HG03097 (cell line): ENCODE results near the gene CUEDC1.

Experiments
- ATAC-seq: cut with Tn5 transposase; IDR thresholded peaks from one replicate; pipeline ENCODE4 v1.9.1; 2021; ENCODE audit not compliant: unreplicated experiment, low FRiP score

CUEDC1 gene

DNA sequence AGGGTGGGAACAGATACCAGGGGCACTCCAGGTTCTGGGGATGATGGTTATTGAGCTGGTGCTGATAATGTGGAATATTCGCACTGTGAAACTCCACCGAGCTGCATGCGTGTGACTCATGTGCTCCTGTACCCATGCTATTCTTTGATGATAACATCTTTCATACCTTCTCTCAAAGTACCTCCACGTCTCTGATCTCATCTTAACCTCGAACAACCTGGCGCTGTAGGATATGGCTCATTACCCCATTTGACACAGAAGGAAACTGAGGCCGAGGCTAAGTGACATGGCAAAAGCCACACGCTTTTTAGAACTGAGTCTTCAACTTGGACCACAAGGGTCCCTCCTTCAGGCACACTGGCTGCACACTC, 75.1 kb downstream of the CUEDC1 start:
- ATAC-seq: no peak

DNA sequence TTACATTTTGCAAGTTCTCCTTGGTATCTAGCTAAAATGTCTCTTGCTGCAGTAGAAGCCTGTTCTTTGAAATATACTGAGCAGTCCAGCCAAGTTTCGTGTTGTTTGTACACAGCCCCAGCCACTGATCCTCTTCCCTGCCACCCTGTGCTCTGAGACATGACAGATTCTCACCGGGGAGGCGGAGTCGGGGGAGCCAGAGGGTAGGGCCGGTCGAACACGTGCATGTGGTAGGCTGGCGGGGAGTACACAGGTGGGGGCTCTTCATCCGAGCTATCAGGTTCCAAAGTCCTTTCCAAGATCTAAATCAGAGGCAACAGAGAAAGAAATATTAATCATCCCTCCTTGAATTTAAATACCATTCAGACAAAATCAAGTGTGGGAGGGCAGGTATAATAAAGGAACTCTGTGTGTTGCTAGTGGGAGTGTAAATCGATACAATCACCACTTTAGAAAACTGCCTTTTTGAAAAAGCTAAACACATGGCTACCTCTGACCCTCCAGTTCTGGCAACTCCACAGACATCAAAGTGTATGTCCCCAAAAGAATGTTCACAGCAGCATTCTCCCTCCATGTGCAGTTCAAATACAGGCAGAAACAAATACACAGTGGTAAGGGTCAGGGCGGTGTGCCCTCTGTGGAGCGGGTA, 75.7 kb downstream of the CUEDC1 start:
- ATAC-seq: no peak

DNA sequence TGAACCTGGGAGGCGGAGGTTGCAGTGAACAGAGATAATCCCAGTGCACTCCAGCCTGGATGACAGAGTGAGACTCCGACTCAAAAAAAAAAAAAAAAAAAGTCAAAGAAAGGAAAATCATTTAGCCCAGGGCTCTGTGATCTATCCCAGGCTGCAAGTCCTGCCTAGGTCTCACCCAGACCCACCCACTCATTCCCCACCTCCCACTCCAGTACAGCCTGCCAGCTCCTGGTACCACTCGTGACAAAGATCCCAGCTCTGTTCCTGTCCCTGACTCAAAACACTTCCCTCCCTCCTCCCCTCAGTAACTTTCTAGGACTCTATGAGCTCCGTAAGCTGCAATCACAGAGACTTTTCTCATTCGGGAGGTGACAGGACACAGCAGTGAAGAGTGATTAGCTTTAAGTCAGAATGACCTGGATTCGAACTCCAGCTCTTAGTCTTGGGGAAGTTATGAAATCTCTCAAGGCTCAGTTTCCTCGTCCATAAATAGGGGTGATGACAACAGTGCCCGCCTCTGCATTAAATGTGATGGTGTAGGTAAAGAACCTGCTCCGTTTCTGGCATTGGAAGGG, 77.3 kb downstream of the CUEDC1 start:
- no peak for ATAC-seq

DNA sequence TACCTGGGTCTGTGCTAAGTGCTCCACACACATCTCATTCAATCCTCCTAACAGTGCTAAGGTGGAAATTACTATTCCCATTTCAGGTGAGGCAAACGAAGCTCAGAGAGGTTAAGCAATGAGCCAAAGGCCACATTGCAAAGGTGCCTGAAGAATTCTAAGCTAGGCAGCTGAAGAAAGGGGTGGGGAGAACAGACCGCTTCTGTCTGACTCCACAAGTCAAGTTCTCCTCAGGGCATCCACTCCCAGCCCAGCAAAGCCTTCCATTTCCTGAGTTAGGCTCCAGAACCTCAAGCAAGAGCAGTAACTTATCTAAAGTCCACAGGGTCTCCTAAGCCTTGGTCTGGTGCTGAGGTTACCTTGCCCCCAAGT, 78.4 kb downstream of the CUEDC1 start:
- no peak for ATAC-seq

DNA sequence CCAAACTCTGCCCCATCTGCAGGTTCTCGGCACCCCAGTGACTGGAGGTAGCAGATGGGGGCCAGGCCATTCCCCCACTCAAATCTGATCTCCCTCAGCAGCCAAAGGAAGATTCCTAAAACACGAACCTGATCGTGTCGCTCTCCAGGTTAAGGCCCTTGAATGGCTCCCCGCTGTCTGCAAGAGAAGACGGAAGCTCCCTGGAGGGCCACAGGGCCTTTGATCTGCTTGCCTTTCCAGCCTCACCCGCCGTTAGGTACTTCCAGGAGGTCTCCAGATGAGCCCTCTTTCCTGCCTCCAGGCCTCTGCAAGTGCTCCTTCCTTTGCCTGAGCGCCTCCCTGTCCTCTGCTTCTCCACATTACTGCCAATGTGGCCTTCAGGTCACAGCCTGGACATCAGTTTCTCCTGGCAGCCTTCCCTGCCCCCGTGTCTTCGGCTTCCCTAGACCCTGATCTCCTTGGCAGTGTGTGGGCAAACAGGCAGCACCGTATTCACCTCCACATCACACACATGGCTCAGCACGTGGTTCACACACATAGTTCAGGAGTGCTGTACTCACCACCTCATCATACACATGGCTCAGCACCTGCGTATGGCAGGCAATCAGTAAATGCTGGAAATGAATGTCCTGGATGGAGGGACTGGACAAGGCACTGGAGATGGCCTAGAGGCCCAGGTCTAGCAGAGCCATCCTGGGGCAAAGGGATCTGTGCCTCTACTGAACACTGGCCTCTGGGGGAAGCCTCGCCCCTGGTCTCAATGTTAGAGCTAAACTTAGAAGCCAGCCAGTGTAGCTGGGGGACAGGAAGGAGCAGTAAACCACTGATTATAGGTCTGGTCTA, 79.0 kb downstream of the CUEDC1 start:
- ATAC-seq: no peak

DNA sequence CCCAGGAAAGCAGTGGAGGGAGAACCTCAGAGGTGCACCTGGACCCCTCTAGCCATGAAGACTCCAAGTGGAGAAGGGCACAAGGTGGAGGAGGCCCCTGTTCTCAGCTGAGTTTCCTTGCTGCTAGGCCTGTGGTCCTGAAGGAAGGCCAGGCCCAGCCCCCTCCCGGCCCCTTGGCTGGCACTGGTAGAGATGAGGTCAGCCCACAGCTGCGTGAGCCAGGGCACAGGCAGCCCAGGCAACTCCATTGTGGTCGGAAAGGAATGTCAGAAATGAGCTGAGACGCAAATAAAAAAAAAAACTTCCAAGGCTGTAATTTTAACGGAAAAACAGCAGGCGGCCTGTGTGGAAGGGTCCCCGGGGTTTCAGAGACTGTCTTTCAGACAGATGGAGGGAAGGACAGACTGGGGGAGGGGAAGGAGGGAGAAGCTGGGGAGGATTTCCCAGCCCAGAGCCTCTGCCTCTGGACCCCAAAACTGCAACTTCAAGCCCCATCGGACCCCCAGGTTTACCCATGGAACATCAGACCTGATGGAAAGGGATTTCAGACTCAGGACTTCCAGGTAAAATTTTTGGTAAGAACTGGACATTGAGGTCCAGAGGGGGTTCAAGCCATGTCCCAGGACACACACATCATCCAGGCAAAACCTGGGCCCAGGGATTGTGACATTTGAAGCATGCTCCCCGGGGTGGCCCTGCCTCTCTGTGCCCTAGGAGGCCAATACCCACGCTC, 79.8 kb downstream of the CUEDC1 start:
- ATAC-seq: no peak

DNA sequence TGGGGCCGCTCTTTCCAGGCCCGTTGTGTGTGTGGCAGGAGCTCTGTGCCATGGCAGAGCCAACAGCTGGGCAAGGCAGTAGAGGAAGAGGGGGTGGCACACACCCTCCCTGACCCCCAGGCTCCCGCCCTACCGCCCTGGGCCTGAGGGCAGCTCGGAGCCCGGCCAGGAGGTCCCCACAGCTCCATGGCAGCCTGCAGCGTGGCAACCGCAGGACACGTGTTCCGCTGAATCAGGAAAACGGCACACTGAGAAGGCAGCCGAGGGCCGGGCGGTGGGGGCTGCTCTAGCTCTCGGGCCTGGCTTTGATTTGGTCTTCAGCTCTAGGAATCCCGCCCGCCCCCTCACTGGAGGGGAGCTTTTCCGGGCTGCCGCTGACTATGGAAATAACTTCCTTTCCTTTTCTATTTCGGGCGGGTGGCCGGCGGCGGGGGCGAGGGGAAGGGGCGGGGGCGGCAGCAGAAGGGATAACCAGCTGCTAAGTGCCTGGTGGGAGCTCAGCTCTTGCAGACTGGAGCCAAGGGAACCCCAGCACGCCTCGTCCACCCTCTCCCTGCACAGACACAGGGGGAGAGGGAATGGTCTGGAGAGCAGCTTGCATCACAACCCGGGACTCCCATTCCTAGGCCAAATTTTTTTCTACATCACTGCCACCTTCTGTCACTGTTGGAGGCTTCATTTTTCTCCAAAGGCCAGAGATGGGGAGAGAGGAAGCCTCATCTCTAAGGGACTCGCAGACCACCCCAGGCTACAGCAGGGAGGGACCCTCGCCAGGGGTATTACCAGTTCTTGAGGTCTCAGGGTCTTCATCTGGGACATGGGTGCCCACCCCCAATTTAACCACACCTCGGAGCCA, 80.5 kb downstream of the CUEDC1 start:
- no peak for ATAC-seq

DNA sequence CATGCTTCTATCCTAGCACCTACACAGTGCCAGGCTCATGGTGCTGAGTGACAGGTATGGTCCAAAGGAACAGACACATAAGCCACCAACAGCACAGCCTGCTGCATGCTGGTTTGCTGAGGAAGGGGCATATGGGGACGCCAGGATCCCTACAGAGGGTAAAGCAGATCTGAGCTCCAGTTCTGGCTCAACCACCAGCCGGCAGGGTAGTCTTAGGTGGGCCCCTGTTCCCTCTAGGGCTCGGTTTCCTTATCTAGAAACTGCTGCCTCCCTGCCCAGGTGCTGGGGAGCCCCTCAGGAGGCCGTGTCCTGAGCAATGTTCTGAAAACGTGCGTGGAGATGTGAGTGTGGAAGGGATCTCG, 81.2 kb downstream of the CUEDC1 start:
- ATAC-seq: no peak

DNA sequence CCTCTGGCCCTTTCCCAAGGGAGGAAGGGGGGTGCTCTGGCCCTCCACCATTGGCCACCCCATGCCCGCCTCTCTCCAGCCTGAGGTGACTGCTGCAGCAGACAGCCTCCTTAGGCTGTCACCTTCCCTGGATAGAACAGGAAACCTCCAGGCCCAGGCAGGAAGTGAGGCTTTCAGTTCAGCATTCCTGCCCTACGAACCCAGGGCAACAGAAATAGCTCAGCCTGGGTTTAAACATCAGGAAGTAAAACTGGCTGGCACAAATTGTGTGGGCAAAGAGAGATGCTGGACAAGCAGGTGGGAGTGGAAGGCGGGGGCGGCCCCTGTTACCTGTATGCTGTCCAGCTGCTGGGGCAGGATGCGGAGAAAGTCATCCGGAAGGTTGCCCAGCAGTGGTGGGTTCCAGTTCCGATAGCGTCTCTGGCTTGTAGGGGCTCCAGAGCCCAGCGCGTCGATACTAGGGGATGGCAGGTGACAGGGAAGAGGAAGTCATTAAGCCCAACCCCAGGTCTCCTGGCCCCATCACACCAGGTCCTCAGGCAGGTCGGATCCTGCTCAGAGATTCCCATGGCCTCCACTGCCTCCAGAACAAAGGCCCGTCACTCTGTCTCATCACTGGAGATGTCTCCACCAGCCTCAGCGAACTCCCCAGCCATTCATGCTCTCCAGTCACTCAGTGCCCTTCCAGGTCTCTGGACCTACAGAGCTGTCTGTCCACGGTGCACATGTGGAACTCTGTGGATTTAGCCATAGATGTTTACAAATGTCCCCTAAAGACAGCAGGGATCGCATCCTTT, 81.8 kb downstream of the CUEDC1 start:
- no peak for ATAC-seq

DNA sequence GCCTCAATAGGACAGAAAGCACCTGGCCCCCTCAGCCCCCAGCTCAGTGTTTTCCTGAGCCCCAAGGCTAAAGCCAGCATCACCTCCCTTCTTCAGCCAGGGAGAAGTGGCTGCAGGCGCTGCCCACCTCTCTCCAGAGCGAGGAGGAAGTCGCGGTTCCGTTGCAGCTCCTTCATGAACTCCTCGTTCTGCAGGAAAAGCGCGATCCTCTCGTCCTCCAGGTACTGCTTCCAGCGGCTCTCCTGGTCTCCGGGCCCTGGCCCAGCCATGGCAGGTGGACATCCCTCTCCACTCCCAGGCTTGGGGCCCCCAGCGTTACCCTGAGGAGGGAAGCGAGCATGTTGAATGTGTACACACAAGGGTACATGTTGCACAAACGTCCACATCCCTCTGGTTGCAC, 82.7 kb downstream of the CUEDC1 start:
- ATAC-seq: no peak

DNA sequence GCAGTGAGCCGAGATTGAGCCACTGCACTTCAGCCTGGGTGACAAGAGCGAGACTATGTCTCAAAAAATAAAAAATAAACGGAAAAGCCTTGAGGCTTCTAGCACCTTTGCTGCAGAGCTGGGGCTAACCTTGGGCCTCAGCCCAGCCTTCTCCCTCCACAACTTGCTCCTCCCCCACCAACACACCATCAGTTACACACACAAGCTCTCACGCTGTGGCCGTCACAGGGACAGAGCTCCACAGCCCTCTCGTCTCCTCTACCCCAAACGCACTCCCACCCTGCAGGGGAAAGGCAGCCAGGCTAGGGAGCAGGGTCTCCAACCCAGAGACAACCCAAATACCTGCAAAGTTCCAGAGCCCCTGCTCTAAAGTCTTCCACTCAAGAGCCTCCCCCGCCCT, 83.3 kb downstream of the CUEDC1 start:
- no peak for ATAC-seq

DNA sequence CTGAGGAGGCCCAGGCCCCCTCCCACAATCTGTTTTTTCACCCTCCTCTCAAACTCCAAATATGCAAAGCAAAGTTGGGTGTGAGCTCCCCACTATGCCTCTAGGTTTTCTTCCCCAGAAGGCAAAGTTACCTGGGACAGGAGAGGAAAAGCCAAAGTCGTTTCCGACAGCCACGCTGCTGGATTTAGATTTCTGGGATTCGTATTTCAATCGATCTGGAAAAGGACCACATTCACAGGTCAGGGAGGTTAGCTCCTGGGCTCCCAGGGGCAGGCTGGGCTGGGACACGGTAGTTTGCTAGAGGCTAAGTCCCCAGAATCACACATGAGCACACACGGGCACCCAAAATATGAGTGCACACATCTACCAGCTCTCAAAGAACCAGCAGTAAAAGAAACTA, 84.1 kb downstream of the CUEDC1 start:
- ATAC-seq: no peak

DNA sequence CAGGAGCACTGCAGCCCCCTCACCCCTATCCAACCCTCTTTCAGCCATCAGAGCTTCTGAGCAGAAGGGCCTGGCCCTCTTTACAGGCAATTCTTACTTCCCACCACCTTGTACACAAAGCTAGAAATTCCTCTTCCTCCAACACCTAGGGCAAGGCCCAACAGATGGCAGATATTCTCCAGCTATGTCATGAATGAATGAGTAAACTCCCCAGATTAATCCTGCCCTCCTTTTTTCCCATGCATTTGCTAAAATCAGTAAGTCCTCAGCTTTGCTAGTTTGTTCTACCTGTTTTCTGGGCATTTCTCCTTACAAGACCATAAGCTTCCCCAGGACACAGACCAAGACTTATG, 85.0 kb downstream of the CUEDC1 start:
- no peak for ATAC-seq

DNA sequence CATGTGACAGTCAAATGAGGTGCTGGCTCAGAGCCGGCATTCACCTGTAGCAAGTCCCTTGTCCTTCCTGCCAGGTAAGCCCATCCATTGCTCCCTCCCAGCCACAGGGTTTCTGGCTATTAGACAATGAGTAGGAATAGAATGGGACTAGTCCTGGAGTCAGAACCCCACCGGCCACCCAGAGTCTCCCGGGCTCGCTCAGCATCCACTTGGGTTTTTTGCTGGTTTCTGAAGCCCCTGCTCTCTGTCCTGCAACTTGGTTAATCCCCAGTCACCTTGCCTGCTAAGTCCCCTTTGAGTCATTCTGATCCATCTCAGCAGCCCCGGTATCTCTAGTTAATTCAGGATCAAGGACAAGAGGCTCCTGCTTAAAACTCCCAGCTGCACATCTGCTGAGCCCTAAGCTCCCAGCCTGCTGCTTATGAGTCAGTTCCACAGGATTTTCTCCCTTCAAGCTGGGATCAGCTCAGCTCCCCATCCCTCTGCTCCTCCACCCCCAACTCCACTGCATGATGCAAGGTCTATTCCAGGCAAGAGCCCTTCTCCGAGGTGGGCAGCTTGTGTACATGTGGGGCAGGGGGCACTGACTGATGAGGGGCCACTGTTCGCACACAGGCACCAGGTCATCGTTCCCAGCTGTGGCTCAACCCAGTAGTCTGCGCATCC, 85.5 kb downstream of the CUEDC1 start:
- ATAC-seq: no peak

DNA sequence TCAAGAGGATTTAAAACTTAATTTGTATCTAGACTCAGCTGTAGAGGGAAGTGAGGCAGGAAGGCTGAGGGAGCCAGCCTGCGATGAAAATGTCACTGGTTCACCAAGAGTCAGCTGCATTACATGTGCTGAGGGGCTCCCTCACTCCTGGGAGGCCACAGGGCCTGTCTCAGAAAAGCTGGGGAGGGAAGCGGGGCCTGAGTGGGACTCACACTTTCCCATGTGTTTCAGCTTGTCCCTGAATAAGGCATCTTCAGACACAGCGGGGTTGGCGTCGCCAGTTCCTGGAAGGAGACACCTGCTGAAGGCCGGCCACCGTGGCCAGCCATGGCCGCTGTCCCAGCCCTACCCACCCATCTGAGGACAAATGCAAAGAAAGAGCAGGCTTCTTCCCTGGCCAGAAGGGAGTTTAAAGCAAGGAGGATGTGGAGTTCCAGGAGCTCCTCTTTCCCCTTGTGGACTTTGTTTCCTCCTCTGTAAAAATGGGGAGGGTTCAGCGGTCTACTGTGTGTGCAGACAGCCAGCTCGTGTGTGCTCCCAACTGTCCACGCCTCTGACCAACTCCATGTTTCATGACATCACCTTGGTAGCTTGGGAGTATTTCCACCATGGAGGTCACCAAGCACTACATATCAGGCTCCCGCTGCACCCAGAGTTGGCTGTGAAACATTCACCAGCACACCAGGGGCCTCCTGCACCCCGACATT, 86.1 kb downstream of the CUEDC1 start:
- no peak for ATAC-seq

DNA sequence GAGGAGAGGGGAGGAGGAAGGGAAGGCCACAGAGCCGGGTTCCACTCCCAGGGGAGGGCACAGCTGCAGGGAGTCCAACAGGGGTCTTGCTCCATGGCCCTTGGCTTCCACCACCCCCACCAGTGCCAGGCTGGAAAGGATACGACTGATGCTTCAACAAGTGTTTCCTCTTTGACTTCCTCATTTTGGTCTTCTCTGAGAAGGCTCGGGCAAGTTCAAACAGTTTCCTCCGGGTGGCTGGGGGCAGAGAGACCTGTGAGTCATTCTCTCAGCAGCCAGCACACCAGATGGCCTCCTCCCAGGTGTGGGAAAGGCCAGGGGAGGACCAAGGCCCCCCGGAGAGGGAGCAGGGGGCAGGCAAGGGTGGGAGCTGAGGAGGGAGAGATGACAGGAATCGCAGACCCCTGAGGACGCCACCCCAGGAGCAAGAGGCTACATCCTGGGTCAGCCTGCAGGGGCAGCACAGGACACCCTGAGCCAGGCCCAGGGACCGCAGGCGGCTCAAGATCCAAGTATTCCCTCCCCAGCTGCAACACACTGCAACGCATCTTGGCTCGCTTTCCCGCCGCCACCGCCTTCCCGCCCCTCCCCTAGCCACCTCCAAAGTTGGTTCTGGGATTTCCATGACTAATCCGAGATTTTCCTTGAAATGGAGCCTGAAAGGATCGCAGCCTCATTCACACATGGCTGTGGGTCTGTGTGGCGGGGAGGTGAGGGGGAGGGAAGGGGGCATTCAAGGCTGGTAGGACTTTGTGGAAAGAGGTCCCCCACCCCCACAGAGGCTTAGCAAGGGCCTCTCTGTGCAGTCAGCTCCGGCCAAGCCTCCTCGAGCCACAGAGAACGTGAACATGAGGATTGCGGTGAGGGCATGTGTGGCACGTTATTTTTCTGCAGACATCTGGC, 87.0 kb downstream of the CUEDC1 start:
- peak; percentile 56 for ATAC-seq

DNA sequence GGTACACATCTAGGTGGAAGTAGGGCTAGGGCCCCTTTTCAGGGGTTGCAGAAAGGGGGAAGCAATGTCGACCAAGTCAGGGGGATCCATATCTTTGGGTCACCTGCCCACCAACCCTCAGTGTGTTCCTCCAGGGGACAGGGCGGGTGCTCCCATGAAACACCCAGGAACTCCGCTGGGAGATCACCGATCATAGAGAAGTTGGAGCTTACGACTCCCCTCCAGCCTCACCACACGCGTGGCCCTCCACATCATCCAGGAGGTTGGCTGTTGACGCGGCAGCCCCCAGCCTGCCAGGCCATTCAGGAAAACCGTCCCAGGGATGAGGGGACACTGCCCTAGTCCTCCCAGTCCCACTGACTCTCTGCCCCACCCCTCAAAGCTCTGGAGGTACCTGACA, 88.1 kb downstream of the CUEDC1 start:
- ATAC-seq: no peak

DNA sequence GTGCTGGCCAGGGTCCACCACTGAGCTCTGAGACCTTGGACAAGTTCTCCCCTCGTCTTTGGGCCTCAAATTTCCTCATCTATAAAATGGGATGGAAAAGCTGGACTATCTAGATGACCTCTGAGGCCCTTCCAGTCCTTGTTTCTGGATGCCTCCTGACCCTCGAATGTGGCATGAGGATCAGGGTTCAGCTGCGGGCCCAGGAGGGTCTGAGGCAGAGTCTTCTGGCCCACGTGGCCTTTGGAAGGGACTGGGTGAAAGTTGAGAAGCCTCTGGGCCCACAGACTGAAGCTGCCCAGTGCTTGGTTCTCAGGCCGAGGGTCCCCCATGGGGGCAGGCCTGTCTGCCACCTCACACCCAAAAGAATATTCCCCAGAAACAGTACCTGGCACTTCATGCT, 88.5 kb downstream of the CUEDC1 start:
- ATAC-seq: no peak
